Activated CD4-positive, CD25-positive, alpha-beta regulatory T cell treated with anti-CD3 and anti-CD28 coated beads, Interleukin-2, amount 50 U/mL, for 24 hours (primary cell): ENCODE results near the gene UTS2.
A peak's percentile ranks its signal among the peaks of the same experiment; 100 is the strongest.

Experiments
- ATAC-seq, 2 donors: fragments of 150-1000 bp; cut with Tn5 transposase; one replicate each; pipeline ENCODE4 v1.10.0; 2021; ENCODE audit warnings: mild to moderate bottlenecking in 1 of 2, moderate library complexity in 1 of 2

The UTS2 gene, protein sequence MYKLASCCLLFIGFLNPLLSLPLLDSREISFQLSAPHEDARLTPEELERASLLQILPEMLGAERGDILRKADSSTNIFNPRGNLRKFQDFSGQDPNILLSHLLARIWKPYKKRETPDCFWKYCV

DNA sequence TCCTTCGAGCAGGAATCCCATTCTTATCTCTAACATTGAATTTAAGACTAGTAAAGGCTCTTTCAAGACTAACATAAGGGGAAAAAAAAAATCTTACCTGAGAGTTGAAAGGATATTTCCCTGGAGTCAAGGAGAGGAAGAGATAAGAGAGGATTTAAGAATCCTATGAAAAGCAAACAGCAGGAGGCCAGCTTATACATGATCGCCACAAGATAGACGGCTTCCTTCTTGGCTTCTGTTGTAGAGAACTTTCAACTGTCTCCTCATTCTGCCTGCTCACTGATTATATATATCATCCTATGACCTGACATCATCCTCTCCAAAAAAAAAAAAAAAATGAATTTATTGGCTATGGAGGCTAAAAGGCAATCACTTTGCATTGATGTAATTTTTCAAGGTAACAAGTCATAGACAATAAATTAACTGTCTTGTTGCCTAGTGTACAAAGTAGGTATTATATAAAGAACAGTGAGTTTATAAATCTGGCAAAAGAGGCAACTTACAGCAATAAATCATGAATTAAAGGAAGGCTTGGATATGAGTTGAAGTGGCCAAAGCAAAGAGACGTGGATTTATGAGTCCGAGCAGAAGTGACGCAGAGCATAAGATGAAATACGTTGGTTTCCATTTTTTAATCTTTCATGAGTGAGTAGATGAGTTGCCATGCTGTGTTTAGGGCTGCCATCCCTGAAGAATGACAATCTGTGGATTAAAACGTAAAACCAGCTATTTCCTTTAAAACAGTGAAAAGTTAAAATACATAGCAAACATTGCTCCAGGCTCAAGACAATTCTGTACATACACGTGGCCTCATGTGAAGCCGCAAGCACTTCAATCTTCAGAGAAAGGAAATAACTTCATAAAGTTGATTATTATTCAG, at the start of gene UTS2:
Gene UTS2, minus strand, starts transcription at position 262 of the 880 bp plus-strand sequence. Its CDS starts 62 bp downstream, at position 200.
- no peak for ATAC-seq

DNA sequence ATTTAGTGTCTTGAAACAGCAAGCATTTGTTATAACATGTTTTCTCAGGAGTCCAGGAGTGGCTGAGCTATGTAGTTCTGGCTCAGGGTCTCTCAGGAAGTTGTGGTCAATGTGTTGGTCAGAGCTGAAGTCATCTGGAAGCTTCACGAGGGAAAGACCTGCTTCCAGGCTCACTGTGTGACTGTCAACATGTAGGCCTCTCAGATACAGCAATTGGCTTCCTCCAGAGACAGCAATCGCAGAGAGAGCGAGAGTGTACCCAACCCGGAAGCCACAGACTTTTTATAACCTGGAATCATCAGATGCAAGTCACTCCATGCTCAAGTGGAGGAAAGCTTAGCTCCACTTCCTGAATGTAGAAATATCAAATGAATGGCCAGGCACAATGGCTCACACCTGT, 46.9 kb upstream of the UTS2 start:
- ATAC-seq = no peak

DNA sequence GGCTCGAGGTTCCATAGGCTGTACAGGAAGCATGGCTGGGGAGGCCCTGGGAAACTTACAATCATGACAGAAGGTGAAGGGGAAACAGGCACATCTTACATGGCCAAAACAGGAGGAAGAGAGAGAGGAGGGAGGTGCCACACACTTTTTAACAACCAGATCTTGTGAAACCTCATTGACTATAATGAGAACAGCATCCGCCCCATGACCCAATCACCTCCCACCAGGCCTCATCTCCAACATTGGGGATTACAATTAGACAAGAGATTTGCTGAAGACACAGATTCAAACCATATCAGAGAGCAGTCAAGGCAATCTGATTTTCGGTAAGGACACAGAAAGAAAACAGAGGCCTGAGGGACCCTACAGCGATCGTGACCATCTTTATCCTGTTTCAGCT, 46.1 kb upstream of the UTS2 start:
- ATAC-seq = no peak

DNA sequence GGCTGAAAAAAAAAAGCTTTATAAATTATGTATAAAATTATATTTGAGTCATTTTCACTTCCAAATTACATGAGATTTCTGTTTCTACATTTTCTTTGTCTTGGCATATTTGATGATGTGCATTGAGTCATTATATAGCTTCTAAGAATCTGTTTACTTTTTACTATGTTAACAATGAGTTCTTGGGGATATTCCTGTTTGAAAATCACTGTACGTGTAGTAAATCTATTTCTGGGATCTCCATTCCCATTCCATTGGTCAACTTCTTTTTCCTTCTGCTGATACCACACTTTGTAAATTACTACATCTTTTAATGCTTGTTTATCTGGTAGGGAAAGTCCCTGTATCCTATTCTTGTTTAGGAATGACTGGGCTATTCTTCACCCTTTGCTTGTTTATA, 44.1 kb upstream of the UTS2 start:
- peak in 1 of 2 donors; percentile 30 for ATAC-seq

DNA sequence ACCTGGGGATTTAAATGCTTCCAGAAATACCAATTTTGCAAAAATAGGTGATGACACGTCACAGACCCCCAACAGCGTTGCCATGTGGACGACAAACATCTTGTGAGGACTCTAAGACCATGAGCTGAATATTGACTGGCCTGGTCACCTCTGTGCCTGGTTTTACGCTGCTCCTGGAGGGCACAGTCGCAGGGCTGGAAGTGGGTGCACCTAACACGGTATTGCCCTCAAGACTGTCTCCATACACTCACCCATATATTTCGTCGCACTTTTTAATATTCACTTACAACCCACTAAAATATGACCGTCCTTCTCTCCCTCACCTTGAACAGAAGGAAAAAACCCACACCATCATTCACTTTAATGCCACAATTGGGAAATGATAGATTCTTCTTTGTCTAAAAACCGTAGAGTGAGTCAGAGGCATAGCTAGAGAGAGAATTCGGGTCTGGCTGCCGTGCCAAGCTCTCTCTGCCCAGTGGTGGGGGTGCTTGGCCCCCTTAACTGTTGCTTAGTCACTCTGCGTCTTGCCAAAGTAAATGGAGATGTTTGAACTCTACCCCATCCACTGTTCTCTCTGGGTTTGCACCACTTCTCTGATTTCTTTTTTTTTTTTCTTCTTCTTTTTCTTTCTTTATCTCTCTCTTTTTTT, 40.8 kb upstream of the UTS2 start:
- no peak for ATAC-seq

DNA sequence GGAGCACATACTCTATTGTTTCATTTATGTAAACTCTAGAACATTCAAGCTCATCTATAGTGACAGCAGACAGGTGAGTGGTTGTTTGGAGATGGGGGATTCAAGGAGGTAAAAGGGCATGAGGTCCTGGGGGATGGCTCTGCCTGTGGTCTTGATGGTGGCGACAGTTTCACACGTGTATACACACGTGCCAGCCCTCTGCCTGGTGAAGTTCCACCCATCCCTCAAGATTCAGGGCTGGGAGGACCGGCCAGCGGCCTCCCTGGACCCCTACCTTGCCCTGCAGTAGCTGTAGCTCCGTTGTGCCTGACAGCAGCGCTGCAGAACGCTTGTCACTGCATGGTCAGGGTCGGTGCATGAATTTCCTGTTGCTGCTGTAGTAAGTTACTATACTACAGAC, 38.9 kb upstream of the UTS2 start:
- ATAC-seq = no peak

DNA sequence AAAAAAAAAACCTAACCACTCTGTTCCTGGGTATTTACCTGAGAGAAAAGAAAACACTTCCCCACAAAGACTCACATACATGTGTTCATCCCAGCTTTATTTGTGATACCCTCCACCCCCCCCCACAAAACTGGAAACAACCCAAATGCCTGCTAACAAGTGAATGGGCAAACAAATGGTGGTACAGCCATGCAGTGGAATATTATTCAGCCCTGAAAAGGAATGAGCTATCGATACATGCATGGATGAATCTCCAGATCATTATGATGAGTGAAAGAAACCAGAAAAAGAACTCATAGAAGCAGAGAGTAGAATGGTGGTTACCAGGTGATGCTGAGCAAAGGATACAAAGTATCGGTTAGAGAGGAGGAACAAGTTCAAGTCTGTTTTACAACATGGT, 38.0 kb upstream of the UTS2 start:
- ATAC-seq = no peak

DNA sequence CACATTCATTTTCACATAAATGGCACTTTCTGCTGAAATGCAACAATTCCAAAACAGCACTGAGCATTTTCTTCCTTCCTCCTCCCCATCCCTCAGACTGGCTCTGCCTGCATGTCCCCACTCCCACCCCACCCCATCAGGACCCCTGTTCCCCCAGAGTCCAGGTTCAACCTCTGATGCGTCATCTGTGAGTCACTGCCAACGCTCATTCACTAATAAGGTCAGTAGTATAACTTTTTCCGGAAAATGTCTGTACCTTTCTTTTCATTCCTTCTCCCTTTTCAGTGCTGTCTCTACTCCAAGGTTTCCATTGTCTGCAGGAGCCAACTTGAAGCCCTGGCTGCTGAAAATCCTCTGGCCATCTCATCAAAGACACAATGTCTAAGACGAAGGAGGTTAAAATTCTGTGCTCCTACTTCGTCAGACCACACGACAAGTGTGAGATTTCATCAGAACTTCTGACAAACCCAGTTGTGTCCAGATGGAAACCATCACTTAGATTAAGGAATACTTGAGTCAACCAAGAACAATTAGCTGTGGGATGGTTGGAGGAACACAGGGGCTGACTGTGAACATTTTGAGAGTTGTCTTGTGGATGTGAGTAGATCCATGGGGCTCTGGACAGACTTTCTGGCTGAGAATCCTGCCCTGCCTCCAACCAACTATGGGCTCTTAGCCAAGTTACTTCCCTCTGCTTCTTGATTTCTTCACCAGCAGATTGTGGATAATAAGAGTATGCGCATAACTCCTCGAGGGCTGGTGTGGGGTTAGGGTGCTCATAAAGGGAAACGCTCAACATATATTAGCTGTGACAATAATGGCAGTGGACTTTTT, 35.6 kb upstream of the UTS2 start:
- ATAC-seq = no peak

DNA sequence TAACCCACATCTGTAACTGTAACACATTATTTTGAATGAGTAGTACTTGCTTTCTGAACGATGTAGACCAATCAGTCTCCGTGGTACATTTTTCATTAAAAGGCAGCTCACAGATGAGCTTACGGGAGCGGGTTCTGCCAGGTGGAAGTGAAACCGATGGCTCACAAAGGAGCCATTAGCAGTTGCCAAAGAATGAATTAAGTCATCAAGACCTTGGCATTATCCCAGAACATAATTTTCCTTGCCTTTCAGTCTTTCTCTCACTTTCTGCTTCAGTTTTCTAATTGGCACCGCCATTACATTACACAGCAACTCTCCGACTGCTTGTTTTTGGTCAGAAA, 33.5 kb upstream of the UTS2 start:
- no peak for ATAC-seq

DNA sequence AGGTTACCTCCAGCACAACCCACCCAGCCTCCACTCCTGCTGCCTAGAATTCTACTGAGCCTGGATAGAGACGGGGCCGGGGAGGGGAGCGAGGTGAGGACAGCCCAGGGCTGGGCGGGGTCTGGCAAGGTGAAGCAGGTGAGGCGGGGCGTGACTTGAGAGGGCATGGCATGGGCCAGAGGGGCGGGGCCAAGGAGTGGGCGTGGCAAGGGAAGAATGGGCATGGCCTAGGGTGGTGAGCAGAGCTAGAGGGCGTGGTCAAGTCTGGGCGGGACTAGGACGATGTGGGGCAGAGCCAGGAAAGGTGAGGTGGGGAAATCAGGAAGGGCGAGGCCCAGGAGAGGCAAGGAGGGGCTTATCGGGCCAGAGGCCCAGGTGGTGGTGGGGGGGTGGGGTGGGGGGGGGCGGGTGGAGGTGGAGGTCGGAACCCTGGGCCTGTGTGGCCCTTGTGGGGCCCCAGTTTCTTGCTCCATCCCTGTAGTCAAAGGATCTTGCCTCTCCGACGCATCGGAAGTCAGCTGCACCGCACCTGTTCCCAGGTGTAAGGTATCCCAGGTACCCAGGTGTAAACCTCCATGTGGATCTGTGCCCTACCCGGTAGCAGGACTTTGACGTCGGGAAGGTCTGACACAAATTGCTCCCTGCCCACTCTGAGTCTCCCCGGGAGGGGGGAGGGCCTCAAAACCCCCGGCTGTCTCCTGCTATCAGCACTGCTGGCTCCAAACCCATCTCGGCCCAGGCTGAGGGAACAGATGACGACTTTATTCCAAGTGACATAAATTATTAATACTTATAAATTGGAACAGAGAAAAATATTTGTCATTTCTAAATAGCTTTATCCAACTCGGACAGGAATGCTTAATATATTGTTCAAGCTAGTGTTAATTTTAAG, 32.9 kb upstream of the UTS2 start:
- ATAC-seq = no peak

DNA sequence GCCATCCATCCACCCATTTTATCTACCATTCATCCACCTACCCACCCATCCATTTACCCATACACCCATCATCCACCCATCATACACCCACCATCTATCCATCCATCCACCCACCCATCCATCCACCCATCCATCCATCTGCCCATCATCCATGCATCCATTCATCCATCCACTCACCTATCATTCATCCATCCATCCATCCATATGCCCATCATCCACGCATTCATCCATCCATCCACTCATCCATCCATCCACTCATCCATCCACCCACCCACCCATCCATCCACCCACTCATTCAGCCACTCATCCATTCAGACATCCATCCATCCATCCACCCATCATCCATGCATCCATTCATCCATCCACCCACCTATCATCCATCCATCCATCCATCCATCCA, 31.9 kb upstream of the UTS2 start:
- ATAC-seq = no peak

DNA sequence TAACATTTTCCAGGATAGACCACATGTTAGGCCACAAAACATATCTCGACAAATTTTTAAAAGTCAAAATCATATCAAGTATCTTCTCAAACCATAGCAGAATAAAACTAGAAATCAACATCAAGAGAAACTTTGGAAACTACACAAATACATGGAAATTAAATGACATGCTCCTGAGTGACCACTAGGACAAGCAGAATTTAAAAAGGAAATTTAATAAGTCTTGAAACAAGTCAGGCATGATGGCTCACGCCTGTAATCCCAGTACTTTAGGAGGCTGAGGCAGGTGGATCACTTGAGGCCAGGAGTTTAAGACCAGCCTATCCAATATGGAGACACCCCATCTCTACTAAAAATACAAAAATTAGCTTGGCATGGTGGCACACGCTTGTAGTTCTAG, 26.4 kb upstream of the UTS2 start:
- no peak for ATAC-seq

DNA sequence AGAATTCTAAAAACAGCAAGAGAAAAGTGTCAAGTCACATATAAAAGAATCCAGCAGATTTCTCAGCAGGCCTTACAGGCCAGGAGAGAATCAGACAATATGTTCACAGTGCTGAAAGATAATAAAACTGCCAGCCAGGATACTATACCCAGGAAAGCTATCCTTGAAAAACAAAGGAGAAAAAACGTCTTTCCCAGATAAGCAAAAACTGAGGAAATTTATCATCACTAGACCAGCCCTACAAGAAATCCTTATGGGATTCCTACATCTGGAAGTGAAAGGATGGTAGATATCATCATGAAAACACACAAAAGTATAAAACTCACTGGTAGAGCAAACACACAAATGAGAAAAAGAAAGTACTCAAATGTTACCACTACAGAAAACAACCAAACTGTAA, 25.2 kb upstream of the UTS2 start:
- no peak for ATAC-seq

DNA sequence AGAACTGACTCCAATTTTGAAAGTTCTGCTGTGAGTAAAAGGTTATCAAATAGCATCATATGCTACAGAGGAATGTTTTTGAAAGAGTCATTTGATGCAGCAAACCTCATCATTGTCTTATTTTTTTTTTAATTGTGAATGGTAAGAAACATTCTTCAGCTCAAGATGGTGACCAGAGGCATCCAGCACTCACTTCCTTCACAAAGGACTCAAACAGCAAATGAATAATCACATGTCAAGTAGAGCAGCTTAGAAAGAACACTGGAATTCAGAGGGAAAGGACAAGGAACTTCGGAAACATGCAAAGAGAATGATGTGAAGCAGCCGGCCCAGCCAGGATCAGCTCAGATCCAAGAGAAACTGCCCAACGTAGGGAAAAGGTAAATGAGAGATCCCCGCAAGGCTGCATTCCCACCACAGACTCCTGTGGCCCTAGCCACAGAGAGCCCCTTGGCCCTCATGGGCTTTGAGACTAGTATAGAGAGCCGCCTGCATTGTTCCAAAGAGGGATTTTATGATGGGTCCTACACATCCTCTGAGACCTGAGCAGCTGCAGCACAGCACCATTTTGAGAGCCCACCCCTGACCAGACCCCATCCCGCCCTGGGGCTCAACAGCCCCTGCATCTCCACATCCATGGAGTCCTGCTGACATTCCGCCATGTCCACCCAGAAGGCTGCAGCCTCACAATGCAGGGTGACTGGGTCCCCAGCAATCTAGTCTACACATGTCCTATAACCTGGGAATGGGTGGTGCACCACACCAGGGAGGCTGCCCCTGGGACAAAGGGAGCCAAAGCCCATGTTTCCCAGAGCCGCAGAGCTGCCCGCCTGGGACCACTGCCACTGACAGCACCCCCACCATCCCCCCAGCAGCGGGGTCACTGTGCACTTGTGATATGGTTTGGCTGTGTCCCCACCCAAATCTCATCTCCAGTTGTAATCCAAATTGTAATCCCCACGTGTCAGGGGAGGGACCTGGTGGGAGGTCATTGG, 21.2 kb upstream of the UTS2 start:
- ATAC-seq = no peak

DNA sequence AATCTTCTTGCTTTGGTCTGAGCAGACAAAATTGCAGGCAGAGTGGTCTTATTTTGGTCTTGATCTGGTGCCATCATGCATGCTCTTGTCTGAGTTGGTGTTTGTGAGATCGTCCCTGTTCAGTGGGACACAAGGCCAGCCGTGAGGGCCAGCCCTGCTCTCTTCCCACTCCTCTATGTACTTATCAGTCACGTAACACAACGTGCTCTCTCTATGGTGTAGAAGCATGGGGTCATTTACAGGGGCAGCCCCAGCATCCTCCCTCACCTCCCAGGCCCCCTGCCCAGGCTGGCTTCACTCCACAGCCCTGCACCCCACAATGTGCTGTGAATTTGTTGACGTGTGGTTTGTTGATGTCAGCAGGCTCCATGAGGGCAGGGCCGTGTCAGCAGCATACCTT, 18.3 kb upstream of the UTS2 start:
- ATAC-seq = no peak

DNA sequence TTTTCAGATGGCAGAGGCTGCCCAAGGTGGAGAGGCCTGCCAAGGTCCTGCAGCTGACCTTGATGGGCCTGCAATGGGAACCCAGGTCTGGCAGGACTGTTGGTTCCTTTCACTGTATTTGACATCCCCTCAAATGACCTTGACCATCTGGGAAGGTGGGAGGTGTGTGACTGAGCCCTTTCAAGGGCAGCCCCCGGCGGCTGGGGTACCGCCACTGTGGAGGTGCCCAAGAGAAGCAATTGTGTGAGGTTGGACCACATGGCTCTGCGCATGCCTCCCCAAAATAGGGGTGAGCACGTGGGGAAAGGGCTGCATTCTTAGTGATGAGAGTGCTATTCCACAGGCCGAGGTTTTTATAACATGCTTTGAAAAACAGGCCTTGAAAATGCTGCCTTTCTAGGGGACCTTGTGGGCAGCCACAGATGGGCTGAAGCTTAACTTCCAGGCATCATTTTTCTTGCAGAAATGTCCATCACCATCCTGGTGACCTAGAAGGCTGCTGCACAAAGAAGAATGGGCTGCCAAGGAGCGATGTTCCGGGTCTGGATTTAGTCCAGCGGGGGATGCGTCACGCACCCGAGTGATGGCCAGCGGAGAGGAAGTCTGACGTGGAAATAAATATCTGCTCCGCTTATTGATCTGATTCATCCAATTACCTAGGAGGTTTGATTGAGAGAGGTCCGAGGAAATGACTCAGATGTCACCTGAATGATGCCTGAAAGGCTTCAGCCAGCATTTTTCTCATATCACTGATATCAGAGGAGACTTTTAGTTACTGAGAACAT, 16.5 kb upstream of the UTS2 start:
- ATAC-seq = no peak

DNA sequence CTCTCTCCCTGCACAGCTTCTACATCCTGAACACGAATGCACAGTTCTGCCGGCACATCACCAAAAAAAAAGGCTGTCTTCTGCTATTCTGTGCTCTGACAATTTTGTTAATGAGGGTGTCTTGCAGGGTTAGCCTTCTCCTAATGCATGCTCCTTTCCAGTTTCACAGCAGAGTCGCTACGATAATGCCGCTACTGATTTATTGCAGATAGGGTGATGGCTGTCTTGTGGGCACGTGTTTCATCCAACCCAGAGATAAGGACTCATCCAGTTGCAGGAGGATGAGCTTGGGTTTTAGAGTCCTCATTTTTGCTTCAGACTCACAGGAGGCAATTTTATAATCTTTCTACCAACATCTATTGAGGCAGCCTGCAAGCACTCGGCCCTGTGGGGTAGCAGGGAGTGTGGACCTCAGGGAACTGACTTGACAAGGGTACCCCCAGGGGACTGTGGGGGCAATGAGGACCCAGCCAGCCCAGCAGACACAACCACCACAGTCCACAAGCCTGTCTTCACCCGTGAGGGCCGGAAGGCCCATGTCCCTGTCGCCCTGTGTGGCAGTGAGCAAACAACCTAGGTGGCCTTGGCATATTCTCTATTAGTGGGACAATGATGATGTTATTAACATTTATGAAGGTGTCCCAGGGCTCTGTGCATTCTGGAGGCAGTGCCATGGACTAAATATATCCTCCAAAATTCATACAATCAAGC, 15.4 kb upstream of the UTS2 start:
- ATAC-seq = no peak

DNA sequence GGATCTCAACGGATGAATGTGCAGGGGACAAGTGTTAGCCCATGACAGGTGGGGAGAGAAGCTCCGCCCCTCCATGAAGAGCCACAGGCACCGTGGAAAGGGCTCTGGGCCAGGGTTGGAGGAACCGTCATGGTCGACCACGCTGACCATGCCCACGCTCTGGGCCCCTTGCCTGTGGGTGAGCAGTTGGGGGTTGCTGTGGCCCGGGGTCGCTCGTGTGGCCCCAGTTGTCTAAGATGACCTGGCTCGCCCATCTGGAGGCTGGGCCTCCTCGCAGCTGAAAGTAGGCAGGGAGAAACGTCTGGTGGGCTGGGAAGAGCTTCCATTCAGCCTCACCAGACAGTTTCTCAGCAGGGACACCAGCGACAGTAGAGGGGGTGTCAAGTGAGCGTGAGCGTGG, 13.1 kb upstream of the UTS2 start:
- no peak for ATAC-seq

DNA sequence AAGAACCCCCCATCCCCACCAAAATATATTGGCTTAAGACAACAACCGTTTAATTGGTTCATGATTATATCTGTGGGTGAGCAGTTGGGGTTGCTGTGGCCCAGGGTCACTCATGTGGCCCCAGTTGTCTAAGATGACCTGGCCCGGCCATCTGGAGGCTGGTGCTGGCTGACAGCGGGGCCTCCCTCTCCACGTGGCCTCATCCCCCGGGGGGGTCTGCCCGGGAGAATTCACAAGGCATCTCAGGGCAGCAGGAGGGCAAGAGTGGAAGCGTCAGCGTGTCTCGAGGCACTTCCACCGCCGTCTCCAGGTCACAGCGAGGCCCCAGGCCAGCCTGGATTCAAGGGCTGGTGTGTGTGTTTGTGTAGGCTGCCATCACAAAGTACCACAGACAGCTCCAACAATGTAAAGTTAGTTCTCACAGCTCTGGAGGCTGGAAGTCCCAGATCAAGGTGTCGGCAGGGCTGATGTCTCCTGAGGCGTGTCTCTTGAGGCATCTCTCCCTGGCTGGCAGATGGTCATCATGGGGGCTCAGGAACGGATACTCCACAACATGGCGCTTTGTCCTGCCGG, 11.0 kb upstream of the UTS2 start:
- no peak for ATAC-seq
